K562 (cell line): Measurements from ENCODE around the gene RBP3.

Experiments
- CBX3 ChIP-seq, 2 experiments: IDR thresholded peaks; 1 replicate in 1 of 2; 2 replicates in 1 of 2; pipeline ENCODE4 v1.6.1; 2012; ENCODE audit warnings: inconsistent platforms in 2 of 2, low read length in 2 of 2, borderline replicate concordance in 1 of 2, control low read depth in 1 of 2
- E4F1 ChIP-seq: fragments of 250-450 bp; sonication (Bioruptor Pico); IDR thresholded peaks from 2 replicates; pipeline ENCODE4 v1.5.0; 2021; ENCODE audit warnings: mild to moderate bottlenecking, borderline replicate concordance
- MAX ChIP-seq: sonication (generic); formaldehyde crosslinking; IDR thresholded peaks from 2 replicates; pipeline ENCODE4 v1.9.0; 2022; ENCODE audit warnings: mild to moderate bottlenecking, missing genetic modification reagents
- TSHZ1 ChIP-seq: fragments of 250-450 bp; sonication (Bioruptor Pico); IDR thresholded peaks from 2 replicates; pipeline ENCODE4 v1.4.0; 2020; ENCODE audit warnings: mild to moderate bottlenecking, moderate library complexity
- ZBTB26 ChIP-seq: fragments of 450-650 bp; formaldehyde crosslinking; IDR thresholded peaks from 2 replicates; pipeline ENCODE4 v1.4.0; 2022; ENCODE audit warnings: missing genetic modification characterization
- TF ChIP-seq, protein P1 (sequence below), 3 experiments: IDR thresholded peaks in 2 of 3; conservative IDR thresholded peaks in 1 of 3; 2 replicates each; pipeline ENCODE4 v1.5.1; 2011 to 2012; ENCODE audit warnings: low read length in 3 of 3, mild to moderate bottlenecking in 3 of 3, control low read depth in 2 of 3, improper control_type of control experiment in 1 of 3, inconsistent platforms in 1 of 3, low read depth in 1 of 3, mixed read lengths in 1 of 3, moderate library complexity in 1 of 3; ENCODE audit not compliant: insufficient read depth in 2 of 3

GRCh38 chr10:47323636-47324296 is 24.4 kb upstream of the RBP3 start:
- TF ChIP-seq MAX (CRISPR knock-in tag) (no peak), E4F1 (CRISPR knock-in tag) (no peak), ZBTB26 (CRISPR knock-in tag) (no peak), TSHZ1 (CRISPR knock-in tag) (no peak), CBX3 (IDR thresholded peaks at IDR 0.05; ENCODE audit: borderline replicate concordance in 1 of 2, low read length in 2 of 2) (no peak)
- TF ChIP-seq, protein P1, sequence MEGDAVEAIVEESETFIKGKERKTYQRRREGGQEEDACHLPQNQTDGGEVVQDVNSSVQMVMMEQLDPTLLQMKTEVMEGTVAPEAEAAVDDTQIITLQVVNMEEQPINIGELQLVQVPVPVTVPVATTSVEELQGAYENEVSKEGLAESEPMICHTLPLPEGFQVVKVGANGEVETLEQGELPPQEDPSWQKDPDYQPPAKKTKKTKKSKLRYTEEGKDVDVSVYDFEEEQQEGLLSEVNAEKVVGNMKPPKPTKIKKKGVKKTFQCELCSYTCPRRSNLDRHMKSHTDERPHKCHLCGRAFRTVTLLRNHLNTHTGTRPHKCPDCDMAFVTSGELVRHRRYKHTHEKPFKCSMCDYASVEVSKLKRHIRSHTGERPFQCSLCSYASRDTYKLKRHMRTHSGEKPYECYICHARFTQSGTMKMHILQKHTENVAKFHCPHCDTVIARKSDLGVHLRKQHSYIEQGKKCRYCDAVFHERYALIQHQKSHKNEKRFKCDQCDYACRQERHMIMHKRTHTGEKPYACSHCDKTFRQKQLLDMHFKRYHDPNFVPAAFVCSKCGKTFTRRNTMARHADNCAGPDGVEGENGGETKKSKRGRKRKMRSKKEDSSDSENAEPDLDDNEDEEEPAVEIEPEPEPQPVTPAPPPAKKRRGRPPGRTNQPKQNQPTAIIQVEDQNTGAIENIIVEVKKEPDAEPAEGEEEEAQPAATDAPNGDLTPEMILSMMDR (IDR thresholded peaks at IDR 0.05 in 2 of 3, conservative IDR thresholded peaks at IDR 0.05 in 1 of 3; ENCODE audit: insufficient read depth in 2 of 3, low read depth in 1 of 3, low read length in 3 of 3) = no peak
